Measurements from ENCODE around the gene C16orf90.
A peak's percentile ranks its signal among the peaks of the same experiment; 100 is the strongest.

The C16orf90 gene

GRCh38 chr16:3460121-3460520 lies 35.2 kb downstream of the C16orf90 start:
- Histone ChIP-seq H2AFZ (ENCODE audit: low read depth, low read length) (no peak overlapping the region), H3K27me3 (ENCODE audit: insufficient read depth, low read length) (no peaks in the 10 kb centered on the region), H3K4me1 (ENCODE audit: insufficient read depth, low read length) (peaks cover 31% of the 10 kb centered on the region), H3K36me3 (ENCODE audit: insufficient read depth, low read length) (peaks cover under 1% of the 10 kb centered on the region), H3K9me3 (ENCODE audit: low read length) (peaks cover 3% of the 10 kb centered on the region), H3K4me3 (ENCODE audit: low read length) (peak overlapping the region; percentile 64)

GRCh38 chr16:3459401-3460090 lies 35.7 kb downstream of the C16orf90 start:
- Histone ChIP-seq H2AFZ (ENCODE audit: low read depth, low read length) (no peak overlapping the region), H3K4me3 (ENCODE audit: low read length) (peak overlapping the region; percentile 64), H3K9me3 (ENCODE audit: low read length) (peaks cover under 1% of the 10 kb centered on the region), H3K27me3 (ENCODE audit: insufficient read depth, low read length) (no peaks in the 10 kb centered on the region), H3K4me1 (ENCODE audit: insufficient read depth, low read length) (peaks cover 31% of the 10 kb centered on the region), H3K36me3 (ENCODE audit: insufficient read depth, low read length) (no peaks in the 10 kb centered on the region)

- H3K36me3 ChIP-seq (ENCODE audit: insufficient read depth, low read length), result no peaks in the 10 kb centered on the region
- H3K27me3 ChIP-seq (ENCODE audit: insufficient read depth, low read length), result no peaks in the 10 kb centered on the region
- peak overlapping the region; percentile 64 for H3K4me3 ChIP-seq (ENCODE audit: low read length)
- no peaks in the 10 kb centered on the region for H3K9me3 ChIP-seq (ENCODE audit: low read length)
- H2AFZ ChIP-seq (ENCODE audit: low read depth, low read length), result no peak overlapping the region
- H3K4me1 ChIP-seq (ENCODE audit: insufficient read depth, low read length), result peaks cover 31% of the 10 kb centered on the region
Measured at GRCh38 chr16:3458852-3459361, 36.4 kb downstream of the C16orf90 start.

DNA sequence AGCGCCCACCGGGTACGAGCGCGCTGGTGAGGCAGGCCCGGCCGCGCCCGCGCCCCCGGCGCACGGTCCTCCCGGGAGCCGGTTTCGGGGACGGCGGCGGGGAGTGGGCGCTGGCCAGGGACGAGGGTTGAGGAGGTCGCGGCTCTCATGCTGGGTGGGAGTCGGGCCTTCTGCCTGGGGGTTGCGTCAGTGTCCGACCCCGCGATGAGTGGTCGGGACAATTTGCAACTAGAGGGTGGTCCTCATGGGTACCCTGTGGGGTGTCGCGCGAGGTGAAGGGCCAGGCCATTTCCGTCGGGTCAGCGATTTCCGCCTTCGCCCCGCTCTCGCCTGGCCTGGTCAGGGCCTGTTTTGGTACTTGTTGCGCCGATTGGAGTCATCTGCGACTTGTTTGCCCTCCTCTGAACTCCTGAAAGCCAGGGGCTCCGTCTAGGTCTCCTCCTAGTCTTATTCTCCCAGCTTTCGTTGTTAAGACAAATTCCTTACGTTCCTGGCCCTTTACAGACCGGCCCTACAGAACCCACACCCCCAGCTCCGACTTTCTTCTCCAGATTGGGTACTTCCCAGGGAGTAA lies 36.9 kb downstream of the C16orf90 start:
- H3K4me3 ChIP-seq (ENCODE audit: low read length), result peak overlapping the region; percentile 64
- peaks cover 31% of the 10 kb centered on the region for H3K4me1 ChIP-seq (ENCODE audit: insufficient read depth, low read length)
- H3K36me3 ChIP-seq (ENCODE audit: insufficient read depth, low read length), result no peaks in the 10 kb centered on the region
- H3K27me3 ChIP-seq (ENCODE audit: insufficient read depth, low read length), result no peaks in the 10 kb centered on the region
- H3K9me3 ChIP-seq (ENCODE audit: low read length), result no peaks in the 10 kb centered on the region
- no peak overlapping the region for H2AFZ ChIP-seq (ENCODE audit: low read depth, low read length)

GRCh38 chr16:3457434-3458252 lies 37.6 kb downstream of the C16orf90 start:
- Histone ChIP-seq H2AFZ (ENCODE audit: low read depth, low read length) (peak overlapping the region; percentile 41), H3K4me1 (ENCODE audit: insufficient read depth, low read length) (peaks cover 31% of the 10 kb centered on the region), H3K4me3 (ENCODE audit: low read length) (peak overlapping the region; percentile 64), H3K27me3 (ENCODE audit: insufficient read depth, low read length) (no peaks in the 10 kb centered on the region), H3K36me3 (ENCODE audit: insufficient read depth, low read length) (no peaks in the 10 kb centered on the region), H3K9me3 (ENCODE audit: low read length) (no peaks in the 10 kb centered on the region)

- H3K4me3 ChIP-seq (ENCODE audit: low read length), result no peak overlapping the region
- no peaks in the 10 kb centered on the region for H3K27me3 ChIP-seq (ENCODE audit: insufficient read depth, low read length)
- no peaks in the 10 kb centered on the region for H3K9me3 ChIP-seq (ENCODE audit: low read length)
- H2AFZ ChIP-seq (ENCODE audit: low read depth, low read length), result no peak overlapping the region
- peaks cover 17% of the 10 kb centered on the region for H3K4me1 ChIP-seq (ENCODE audit: insufficient read depth, low read length)
- H3K36me3 ChIP-seq (ENCODE audit: insufficient read depth, low read length), result peaks cover 5% of the 10 kb centered on the region
Measured at GRCh38 chr16:3454631-3455147, 40.6 kb downstream of the C16orf90 start.

- Histone ChIP-seq H2AFZ (ENCODE audit: low read depth, low read length) (no peak overlapping the region), H3K27me3 (ENCODE audit: insufficient read depth, low read length) (no peaks in the 10 kb centered on the region), H3K4me3 (ENCODE audit: low read length) (no peak overlapping the region), H3K4me1 (ENCODE audit: insufficient read depth, low read length) (peaks cover 11% of the 10 kb centered on the region), H3K9me3 (ENCODE audit: low read length) (no peaks in the 10 kb centered on the region), H3K36me3 (ENCODE audit: insufficient read depth, low read length) (peaks cover 5% of the 10 kb centered on the region)
Measured at GRCh38 chr16:3454093-3454492, 41.2 kb downstream of the C16orf90 start.

- Histone ChIP-seq H3K27me3 (ENCODE audit: insufficient read depth, low read length) (no peaks in the 10 kb centered on the region), H3K4me1 (ENCODE audit: insufficient read depth, low read length) (peaks cover 3% of the 10 kb centered on the region), H3K9me3 (ENCODE audit: low read length) (no peaks in the 10 kb centered on the region), H2AFZ (ENCODE audit: low read depth, low read length) (no peak overlapping the region), H3K36me3 (ENCODE audit: insufficient read depth, low read length) (peaks cover 11% of the 10 kb centered on the region), H3K4me3 (ENCODE audit: low read length) (peak overlapping the region; percentile 85)
Measured at GRCh38 chr16:3444032-3444388, 51.3 kb downstream of the C16orf90 start.
